Activated CD4-positive, alpha-beta memory T cell treated with anti-CD3 and anti-CD28 coated beads, Interleukin-2, amount 10 ng/mL, durations not matched to agents 7 days and 5 days (primary cell): Measurements from ENCODE around the gene CABLES1. TPM values are rescaled to one million over a fixed set of nuclear protein-coding genes. Genes with fewer than 3 reads are reported as not detected.
"Not testable (repeated sequence)": the region's sequence is repeated elsewhere in the genome, so short reads cannot be mapped to it uniquely, and the experiment has no call there.

ENCODE experiments used
- CTCF ChIA-PET: fragments of 350-600 bp; sonication (Branson Sonifier 250); formaldehyde crosslinking; loops from one replicate; lab custom pipeline; 2021; ENCODE audit warnings: antibody characterized with exemption, inconsistent platforms; lab: Charles Lee
- POLR2A ChIA-PET: fragments of 350-600 bp; sonication (Branson Sonifier 250); formaldehyde crosslinking; loops from one replicate; lab custom pipeline; 2021; ENCODE audit warnings: antibody characterized with exemption; lab: Charles Lee
- DNase-seq: peaks from one replicate; pipeline ENCODE4 v3.0.0-alpha.2; 2020
- H3K27ac Mint-ChIP-seq: one replicate; pipeline ENCODE4 v1.8.0; 2021; ENCODE audit warnings: mild to moderate bottlenecking, mixed read lengths
- H3K27me3 Mint-ChIP-seq: one replicate; pipeline ENCODE4 v1.8.0; 2021; ENCODE audit warnings: mixed read lengths
- H3K36me3 Mint-ChIP-seq: one replicate; pipeline ENCODE4 v1.8.0; 2021; ENCODE audit warnings: low read depth, mixed read lengths
- H3K4me1 Mint-ChIP-seq: one replicate; pipeline ENCODE4 v1.8.0; 2021; ENCODE audit warnings: mixed read lengths
- H3K4me3 Mint-ChIP-seq: one replicate; pipeline ENCODE4 v1.8.0; 2021; ENCODE audit warnings: mild to moderate bottlenecking, mixed read lengths
- H3K9me3 Mint-ChIP-seq: one replicate; pipeline ENCODE4 v1.8.0; 2021; ENCODE audit warnings: mixed read lengths
- total RNA-seq, 2 experiments: library from RNA; stranded (reverse); gene quantifications; one replicate each; pipeline ENCODE4 v1.2.3, GENCODE V29; 2021

The CABLES1 gene
- total RNA-seq, 2 experiments from 2014 or later = 2.7 to 2.8 TPM

- H3K9me3 Mint-ChIP-seq = no peaks in the 10 kb centered on the region
- ChIA-PET POLR2A (no interaction called here), CTCF (interaction anchor here (0.6 to 0.9 kb wide), 2 partner anchors 125 to 229 kb away, joined by 3 to 4 read pairs; no protein-coding TSS in a partner anchor)
- H3K4me3 Mint-ChIP-seq = no peak overlapping the region
- peaks cover 2% of the 10 kb centered on the region for H3K27me3 Mint-ChIP-seq
- DNase-seq = no peak
- H3K27ac Mint-ChIP-seq = no peak overlapping the region
- H3K36me3 Mint-ChIP-seq = no peaks in the 10 kb centered on the region
- peaks cover 31% of the 10 kb centered on the region for H3K4me1 Mint-ChIP-seq
Measured at GRCh38 chr18:23260926-23261590, 125.8 kb downstream of the CABLES1 start.

GRCh38 chr18:23263551-23264235 is 128.4 kb downstream of the CABLES1 start:
- ChIA-PET POLR2A (no interaction called here), CTCF (no interaction called here)
- DNase-seq = no peak
- no peak overlapping the region for H3K27ac Mint-ChIP-seq
- peaks cover 29% of the 10 kb centered on the region for H3K4me1 Mint-ChIP-seq
- peaks cover 3% of the 10 kb centered on the region for H3K9me3 Mint-ChIP-seq
- no peaks in the 10 kb centered on the region for H3K27me3 Mint-ChIP-seq
- peaks cover 2% of the 10 kb centered on the region for H3K36me3 Mint-ChIP-seq
- H3K4me3 Mint-ChIP-seq = no peak overlapping the region

DNA sequence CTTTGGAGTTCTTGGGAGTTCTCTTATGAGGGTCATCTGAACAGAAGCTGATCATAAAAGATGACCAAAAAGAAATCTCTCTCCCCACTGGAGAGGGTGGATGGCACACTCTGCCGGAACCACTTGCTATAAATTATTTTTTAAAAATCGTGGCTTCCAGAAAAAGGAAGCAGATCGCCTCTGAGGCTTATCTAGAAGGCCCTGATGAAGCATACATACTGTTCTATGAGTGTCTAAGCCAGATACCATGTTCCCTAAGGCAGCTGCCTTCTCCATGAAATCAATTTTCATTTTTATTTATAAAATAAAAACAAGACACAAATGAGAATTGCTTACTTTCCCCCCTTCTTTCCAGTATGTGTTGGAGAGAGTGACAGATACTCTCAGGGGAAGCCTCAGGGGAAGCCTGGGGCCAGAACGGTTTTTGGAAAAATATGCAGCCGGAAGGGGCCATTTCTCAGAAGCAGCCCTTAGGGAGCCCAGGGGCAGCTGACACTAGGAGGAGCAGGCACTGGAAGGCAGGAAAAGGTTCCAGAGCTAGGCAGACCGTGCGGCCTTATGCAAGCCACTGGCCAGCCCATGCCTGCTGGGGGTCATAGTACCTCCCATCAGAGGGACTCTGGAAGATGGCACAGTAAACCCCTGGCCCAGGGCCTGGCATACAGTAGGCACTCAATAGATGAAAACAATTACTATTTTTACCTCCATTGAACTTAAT is 130.6 kb downstream of the CABLES1 start:
- peaks cover 19% of the 10 kb centered on the region for H3K9me3 Mint-ChIP-seq
- POLR2A ChIA-PET = no interaction called here
- H3K27me3 Mint-ChIP-seq = no peaks in the 10 kb centered on the region
- no peak overlapping the region for H3K27ac Mint-ChIP-seq
- peaks cover 13% of the 10 kb centered on the region for H3K36me3 Mint-ChIP-seq
- H3K4me1 Mint-ChIP-seq = peaks cover 15% of the 10 kb centered on the region
- no peak overlapping the region for H3K4me3 Mint-ChIP-seq
- no peak for DNase-seq
- CTCF ChIA-PET = no interaction called here

- ChIA-PET POLR2A (no interaction called here), CTCF (no interaction called here)
- Mint-ChIP-seq H3K4me3 (no peak overlapping the region), H3K27ac (no peak overlapping the region), H3K4me1 (peaks cover 15% of the 10 kb centered on the region), H3K27me3 (no peaks in the 10 kb centered on the region), H3K9me3 (peaks cover 22% of the 10 kb centered on the region), H3K36me3 (peaks cover 13% of the 10 kb centered on the region)
- no peak for DNase-seq
Measured at GRCh38 chr18:23266717-23267446, 131.6 kb downstream of the CABLES1 start.

DNA sequence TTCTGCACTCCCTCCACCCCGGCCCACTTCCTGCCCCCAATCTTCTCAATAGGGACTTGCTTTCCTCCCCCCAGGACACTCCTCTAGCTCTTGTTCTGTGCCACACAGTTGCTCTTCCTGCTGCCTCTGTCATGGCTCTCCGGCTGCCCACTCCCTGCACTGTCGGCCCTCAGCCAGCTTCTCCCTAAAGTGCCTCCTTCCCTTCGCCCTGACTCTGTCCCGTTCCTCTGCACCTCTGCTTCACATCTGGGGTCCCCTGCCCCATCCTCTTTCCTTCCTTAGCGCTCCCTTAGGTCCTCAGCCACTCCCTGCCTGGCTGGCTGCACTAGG is 132.1 kb downstream of the CABLES1 start:
- H3K36me3 Mint-ChIP-seq = peaks cover 13% of the 10 kb centered on the region
- CTCF ChIA-PET = no interaction called here
- POLR2A ChIA-PET = no interaction called here
- no peak for DNase-seq
- H3K9me3 Mint-ChIP-seq = peaks cover 22% of the 10 kb centered on the region
- no peak overlapping the region for H3K27ac Mint-ChIP-seq
- no peaks in the 10 kb centered on the region for H3K27me3 Mint-ChIP-seq
- no peak overlapping the region for H3K4me3 Mint-ChIP-seq
- peaks cover 15% of the 10 kb centered on the region for H3K4me1 Mint-ChIP-seq

- peaks cover 3% of the 10 kb centered on the region for H3K27me3 Mint-ChIP-seq
- ChIA-PET POLR2A (no interaction called here), CTCF (interaction anchor here (0.6 to 1.0 kb wide), 2 partner anchors 143 to 199 kb away, joined by 3 read pairs; no protein-coding TSS in a partner anchor)
- no peak overlapping the region for H3K27ac Mint-ChIP-seq
- no peak overlapping the region for H3K4me3 Mint-ChIP-seq
- no peak for DNase-seq
- H3K4me1 Mint-ChIP-seq = peaks cover 15% of the 10 kb centered on the region
- peaks cover 22% of the 10 kb centered on the region for H3K9me3 Mint-ChIP-seq
- peaks cover 13% of the 10 kb centered on the region for H3K36me3 Mint-ChIP-seq
Measured at GRCh38 chr18:23268641-23269040, 133.4 kb downstream of the CABLES1 start.

DNA sequence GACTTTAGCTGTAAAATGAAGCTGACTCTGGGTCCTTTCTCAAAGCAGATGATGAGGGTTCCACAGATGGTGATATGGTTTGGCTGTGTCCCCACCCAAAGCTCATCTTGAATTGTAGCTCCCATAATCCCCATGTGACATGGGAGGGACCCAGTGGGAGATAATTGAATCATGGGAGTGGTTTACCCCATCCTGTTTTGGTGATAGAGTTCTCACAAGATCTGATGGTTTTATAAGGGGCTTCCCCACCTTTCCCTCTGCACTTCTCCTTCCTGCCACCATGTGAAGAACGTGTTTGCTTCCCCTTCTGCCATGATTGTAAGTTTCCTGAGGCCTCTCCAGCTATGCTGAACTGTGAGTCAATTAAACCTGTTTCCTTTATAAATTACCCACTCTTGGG is 133.8 kb downstream of the CABLES1 start:
- H3K4me3 Mint-ChIP-seq, DNase-seq, POLR2A ChIA-PET, H3K27me3 Mint-ChIP-seq: not testable (repeated sequence)
- CTCF ChIA-PET = interaction anchor here (0.6 to 1.0 kb wide), 2 partner anchors 143 to 200 kb away, joined by 3 read pairs; no protein-coding TSS in a partner anchor
- Mint-ChIP-seq H3K4me1 (peaks cover 15% of the 10 kb centered on the region), H3K27ac (peak overlapping the region; percentile 9), H3K9me3 (peaks cover 22% of the 10 kb centered on the region), H3K36me3 (peaks cover 13% of the 10 kb centered on the region)

GRCh38 chr18:23269928-23270327 is 134.6 kb downstream of the CABLES1 start:
- Mint-ChIP-seq H3K4me3 (no peak overlapping the region), H3K27me3 (peaks cover 3% of the 10 kb centered on the region), H3K9me3 (peaks cover 22% of the 10 kb centered on the region), H3K4me1 (peaks cover 15% of the 10 kb centered on the region), H3K36me3 (peaks cover 13% of the 10 kb centered on the region), H3K27ac (no peak overlapping the region)
- POLR2A ChIA-PET = no interaction called here
- CTCF ChIA-PET = no interaction called here
- no peak for DNase-seq

DNA sequence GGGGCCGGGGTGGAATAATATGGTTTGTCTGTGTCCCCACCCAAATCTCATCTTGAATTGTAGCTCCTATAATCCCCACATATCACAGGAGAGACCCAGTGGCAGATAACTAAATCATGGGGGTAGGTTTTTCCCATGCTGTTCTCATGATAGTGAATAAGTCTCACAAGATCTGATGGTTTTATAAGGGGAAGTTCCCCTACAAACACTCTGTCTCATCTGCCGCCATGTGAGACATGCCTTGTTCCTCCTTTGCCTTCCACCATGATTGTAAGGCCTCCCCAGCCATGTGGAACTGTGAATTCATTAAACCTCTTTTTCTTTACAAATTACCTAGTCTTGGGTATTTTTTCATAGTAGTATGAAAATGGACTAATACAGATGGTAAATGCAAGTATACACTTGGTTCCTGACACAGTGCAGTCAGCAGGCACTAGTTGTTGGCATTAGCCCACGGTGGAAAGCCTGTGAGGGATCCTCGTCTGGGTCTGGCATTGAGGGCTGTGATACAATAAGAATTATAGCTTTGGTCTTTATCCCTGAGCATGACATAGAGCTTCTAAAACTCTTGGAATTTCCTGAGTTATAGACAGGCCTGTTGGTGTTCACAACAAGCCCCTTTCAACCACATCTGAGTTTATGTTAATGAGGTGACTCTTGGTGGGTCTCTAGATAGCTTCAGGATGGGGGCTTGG is 135.8 kb downstream of the CABLES1 start:
- no peak for DNase-seq
- peaks cover 13% of the 10 kb centered on the region for H3K36me3 Mint-ChIP-seq
- peaks cover 15% of the 10 kb centered on the region for H3K4me1 Mint-ChIP-seq
- no peak overlapping the region for H3K27ac Mint-ChIP-seq
- POLR2A ChIA-PET = no interaction called here
- H3K9me3 Mint-ChIP-seq = peaks cover 22% of the 10 kb centered on the region
- H3K27me3 Mint-ChIP-seq = peaks cover 3% of the 10 kb centered on the region
- CTCF ChIA-PET = no interaction called here
- H3K4me3 Mint-ChIP-seq = no peak overlapping the region

DNA sequence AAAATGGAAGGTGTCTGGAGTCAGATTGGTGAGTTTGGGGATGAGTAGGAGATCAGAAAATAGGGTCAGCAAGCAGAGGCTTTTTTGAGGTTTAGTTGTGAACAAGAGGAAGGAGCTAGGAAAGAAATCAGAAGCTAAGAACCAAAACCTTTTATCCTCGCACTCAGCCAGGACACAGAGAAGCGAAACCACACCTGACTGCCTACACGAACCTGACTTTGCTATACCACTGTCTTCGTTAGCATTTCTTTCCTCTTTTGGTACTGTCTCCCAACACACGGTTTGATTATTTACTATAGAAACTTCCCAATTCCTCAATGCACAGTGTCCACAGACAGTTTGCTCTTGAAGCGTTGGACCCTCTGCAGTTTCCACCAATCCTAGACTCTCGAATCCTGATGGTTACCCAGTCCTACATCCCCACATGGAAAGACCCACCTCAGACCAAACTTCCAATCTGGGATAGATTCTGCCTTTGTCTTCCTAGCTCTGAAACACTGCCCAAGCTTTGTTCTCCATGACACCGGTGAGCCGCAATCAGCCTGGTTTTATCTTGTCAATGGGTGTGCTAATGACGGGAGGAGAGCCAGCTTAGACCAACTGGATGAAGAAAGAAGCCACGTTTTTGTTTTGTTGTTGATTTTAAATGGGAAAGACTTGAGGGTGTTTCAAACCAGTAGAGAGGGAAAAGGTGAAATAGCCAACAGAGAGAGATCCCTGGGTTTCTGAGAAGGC is 137.4 kb downstream of the CABLES1 start:
- peaks cover 3% of the 10 kb centered on the region for H3K27me3 Mint-ChIP-seq
- H3K9me3 Mint-ChIP-seq = peaks cover 31% of the 10 kb centered on the region
- ChIA-PET POLR2A (no interaction called here), CTCF (no interaction called here)
- DNase-seq = no peak
- peaks cover 11% of the 10 kb centered on the region for H3K4me1 Mint-ChIP-seq
- H3K36me3 Mint-ChIP-seq = peaks cover 21% of the 10 kb centered on the region
- H3K4me3 Mint-ChIP-seq = no peak overlapping the region
- no peak overlapping the region for H3K27ac Mint-ChIP-seq

- H3K9me3 Mint-ChIP-seq = peaks cover 29% of the 10 kb centered on the region
- H3K36me3 Mint-ChIP-seq = peaks cover 20% of the 10 kb centered on the region
- ChIA-PET POLR2A (no interaction called here), CTCF (no interaction called here)
- no peak overlapping the region for H3K27ac Mint-ChIP-seq
- peaks cover 3% of the 10 kb centered on the region for H3K27me3 Mint-ChIP-seq
- peaks cover 8% of the 10 kb centered on the region for H3K4me1 Mint-ChIP-seq
- H3K4me3 Mint-ChIP-seq = no peak overlapping the region
- no peak for DNase-seq
Measured at GRCh38 chr18:23273443-23273966, 138.2 kb downstream of the CABLES1 start.
